NCI-H1092 (cell line): Measurements from ENCODE around the gene SUMO3.
A peak's percentile ranks its signal among the peaks of the same experiment; 100 is the strongest.
"Not testable (repeated sequence)": the region's sequence is repeated elsewhere in the genome, so short reads cannot be mapped to it uniquely, and the experiment has no call there.

Experiments used
- DNase-seq: peaks from one replicate; lab custom pipeline; 2025; lab: John Stamatoyannopoulos, UW

Gene SUMO3

GRCh38 chr21:44846485-44847260, 28.8 kb upstream of the SUMO3 start:
- DNase-seq, result peak; percentile 19

- DNase-seq, result no peak
These were observed 28.3 kb upstream of the SUMO3 start for GRCh38 chr21:44846224-44846484.

GRCh38 chr21:44845418-44846223, 27.8 kb upstream of the SUMO3 start:
- no peak for DNase-seq

- no peak for DNase-seq
These were observed 26.4 kb upstream of the SUMO3 start for GRCh38 chr21:44844256-44844655.

- DNase-seq, result no peak
These were observed 25.0 kb upstream of the SUMO3 start for GRCh38 chr21:44842721-44843445.

GRCh38 chr21:44842087-44842486, 24.2 kb upstream of the SUMO3 start:
- no peak for DNase-seq

GRCh38 chr21:44840771-44841170, 22.9 kb upstream of the SUMO3 start:
- DNase-seq, result no peak

- DNase-seq, result no peak
These were observed 21.1 kb upstream of the SUMO3 start for GRCh38 chr21:44838951-44839350.

GRCh38 chr21:44838039-44838895, 20.4 kb upstream of the SUMO3 start:
- no peak for DNase-seq

GRCh38 chr21:44837537-44837936, 19.7 kb upstream of the SUMO3 start:
- DNase-seq, result no peak

GRCh38 chr21:44836666-44837471, 19.0 kb upstream of the SUMO3 start:
- no peak for DNase-seq

- DNase-seq, result no peak
These were observed 18.4 kb upstream of the SUMO3 start for GRCh38 chr21:44836349-44836665.

- no peak for DNase-seq
These were observed 17.7 kb upstream of the SUMO3 start for GRCh38 chr21:44835647-44835973.

GRCh38 chr21:44834951-44835646, 17.2 kb upstream of the SUMO3 start:
- DNase-seq, result no peak

GRCh38 chr21:44834231-44834950, 16.5 kb upstream of the SUMO3 start:
- no peak for DNase-seq

GRCh38 chr21:44833663-44834062, 15.8 kb upstream of the SUMO3 start:
- DNase-seq, result no peak

- not testable (repeated sequence) for DNase-seq
These were observed 14.8 kb upstream of the SUMO3 start for GRCh38 chr21:44832516-44833255.

- DNase-seq, result no peak
These were observed 13.5 kb upstream of the SUMO3 start for GRCh38 chr21:44831227-44831860.

GRCh38 chr21:44829507-44830092, 11.7 kb upstream of the SUMO3 start:
- DNase-seq, result no peak
